HG02840 (cell line): ENCODE data around the gene AQP11.
"Not testable (repeated sequence)": the region's sequence is repeated elsewhere in the genome, so short reads cannot be mapped to it uniquely, and the experiment has no call there.

Experiments
- ATAC-seq: cut with Tn5 transposase; IDR thresholded peaks from one replicate; pipeline ENCODE4 v1.9.1; 2021; ENCODE audit warnings: mild to moderate bottlenecking, moderate library complexity, moderate number of reproducible peaks; ENCODE audit not compliant: unreplicated experiment, low FRiP score

AQP11 gene

GRCh38 chr11:77589521-77590193 is at the start of gene AQP11:
AQP11 (plus strand) TSS chr11:77589953; CDS start chr11:77589993, 40 bp downstream.
- ATAC-seq = peak; percentile 83

GRCh38 chr11:77542296-77542695 is 47.5 kb upstream of the AQP11 start:
- ATAC-seq = no peak

GRCh38 chr11:77547047-77547836 is 42.5 kb upstream of the AQP11 start:
- no peak for ATAC-seq

GRCh38 chr11:77547863-77548551 is 41.7 kb upstream of the AQP11 start:
- ATAC-seq = no peak

GRCh38 chr11:77548552-77549445 is 41.0 kb upstream of the AQP11 start:
- no peak for ATAC-seq

- not testable (repeated sequence) for ATAC-seq
Observed at GRCh38 chr11:77551426-77551825, 38.3 kb upstream of the AQP11 start.

GRCh38 chr11:77557553-77557952 is 32.2 kb upstream of the AQP11 start:
- no peak for ATAC-seq

- no peak for ATAC-seq
Observed at GRCh38 chr11:77558380-77558779, 31.4 kb upstream of the AQP11 start.

GRCh38 chr11:77559686-77560401 is 29.9 kb upstream of the AQP11 start:
- ATAC-seq = no peak

- no peak for ATAC-seq
Observed at GRCh38 chr11:77560605-77561004, 29.1 kb upstream of the AQP11 start.

GRCh38 chr11:77561257-77561656 is 28.5 kb upstream of the AQP11 start:
- ATAC-seq = no peak

- no peak for ATAC-seq
Observed at GRCh38 chr11:77568306-77568705, 21.4 kb upstream of the AQP11 start.

GRCh38 chr11:77568916-77569675 is 20.7 kb upstream of the AQP11 start:
- no peak for ATAC-seq

- no peak for ATAC-seq
Observed at GRCh38 chr11:77569676-77570070, 20.1 kb upstream of the AQP11 start.

GRCh38 chr11:77570896-77571295 is 18.9 kb upstream of the AQP11 start:
- ATAC-seq = not testable (repeated sequence)

GRCh38 chr11:77575428-77575827 is 14.3 kb upstream of the AQP11 start:
- ATAC-seq = not testable (repeated sequence)

- no peak for ATAC-seq
Observed at GRCh38 chr11:77580712-77581337, 8.9 kb upstream of the AQP11 start.

GRCh38 chr11:77589181-77589520 is 602 bp upstream of the AQP11 start:
- peak; percentile 38 for ATAC-seq
